WI38 (cell line): ENCODE measurements around the gene NTNG2.

Source experiments
- H3K4me3 ChIP-seq: 2 replicates; pipeline ENCODE4 v1.5.1; 2011; ENCODE audit warnings: low read depth, mild to moderate bottlenecking, control low read depth, low read length
- CTCF ChIP-seq: IDR thresholded peaks from 2 replicates; pipeline ENCODE4 v1.5.1; 2012; ENCODE audit warnings: low read depth, mild to moderate bottlenecking, control low read depth, low read length

The NTNG2 gene

GRCh38 chr9:132241483-132241839 lies 79.6 kb downstream of the NTNG2 start:
- no peak for TF ChIP-seq CTCF
- H3K4me3 ChIP-seq, result peak overlapping the region; percentile 53

GRCh38 chr9:132241840-132242620 lies 80.2 kb downstream of the NTNG2 start:
- TF ChIP-seq CTCF, result no peak
- H3K4me3 ChIP-seq, result peak overlapping the region; percentile 53

- TF ChIP-seq CTCF, result no peak
- peak overlapping the region; percentile 53; the same call in 1 of the 2 replicates for H3K4me3 ChIP-seq
Observed at GRCh38 chr9:132242621-132243155, 80.8 kb downstream of the NTNG2 start.

- no peak for TF ChIP-seq CTCF
- no peak overlapping the region for H3K4me3 ChIP-seq
Observed at GRCh38 chr9:132243156-132244074, 81.6 kb downstream of the NTNG2 start.

GRCh38 chr9:132244582-132245455 lies 83.0 kb downstream of the NTNG2 start:
- TF ChIP-seq CTCF, result no peak
- no peak overlapping the region for H3K4me3 ChIP-seq

- TF ChIP-seq CTCF, result no peak
- H3K4me3 ChIP-seq, result no peak overlapping the region
Observed at GRCh38 chr9:132245465-132245864, 83.6 kb downstream of the NTNG2 start.
